KOPT-K1 (cell line): Measurements from ENCODE around the gene MED15.

Source experiments
- H3K27ac ChIP-seq: fragments of 200-600 bp; sonication (generic); 2 replicates; pipeline ENCODE4 v1.5.1; 2016; ENCODE audit warnings: antibody characterized with exemption, mild to moderate bottlenecking, low read depth, low read length; ENCODE audit not compliant: poor library complexity, severe bottlenecking
- H3K36me3 ChIP-seq: fragments of 200-600 bp; sonication (generic); 2 replicates; pipeline ENCODE4 v1.5.1; 2017; ENCODE audit warnings: antibody characterized with exemption, mild to moderate bottlenecking, low read length, moderate library complexity; ENCODE audit not compliant: insufficient read depth
- H3K9me3 ChIP-seq: fragments of 200-600 bp; sonication (generic); 2 replicates; pipeline ENCODE4 v1.5.1; 2017; ENCODE audit warnings: antibody characterized with exemption, low read length, mild to moderate bottlenecking; ENCODE audit not compliant: insufficient read depth, poor library complexity, severe bottlenecking

MED15 gene

DNA sequence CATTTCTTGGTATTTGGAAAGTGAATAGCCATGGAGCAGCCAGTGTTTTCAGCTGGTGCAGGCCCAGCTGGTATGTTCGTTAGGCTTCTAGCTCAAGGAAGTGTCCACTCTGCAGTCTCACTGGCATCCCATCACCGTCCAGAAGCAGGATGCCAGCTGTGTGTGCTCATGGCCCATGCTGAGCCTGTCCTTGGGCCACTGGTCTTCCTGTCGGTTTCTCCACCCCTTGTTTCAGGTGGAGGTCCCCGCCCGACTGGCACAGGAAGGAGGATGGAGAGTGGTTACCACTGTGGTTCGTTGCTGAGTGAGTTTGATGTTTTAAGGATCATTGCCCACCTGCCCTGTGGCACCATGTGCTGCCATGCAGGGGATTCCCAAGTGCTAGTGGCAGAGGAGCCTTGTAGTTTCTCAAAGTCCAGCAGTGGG is 63.7 kb downstream of the MED15 start:
- H3K9me3 ChIP-seq = no peaks in the 10 kb centered on the region
- H3K36me3 ChIP-seq = peaks cover 98% of the 10 kb centered on the region
- no peak overlapping the region for H3K27ac ChIP-seq

DNA sequence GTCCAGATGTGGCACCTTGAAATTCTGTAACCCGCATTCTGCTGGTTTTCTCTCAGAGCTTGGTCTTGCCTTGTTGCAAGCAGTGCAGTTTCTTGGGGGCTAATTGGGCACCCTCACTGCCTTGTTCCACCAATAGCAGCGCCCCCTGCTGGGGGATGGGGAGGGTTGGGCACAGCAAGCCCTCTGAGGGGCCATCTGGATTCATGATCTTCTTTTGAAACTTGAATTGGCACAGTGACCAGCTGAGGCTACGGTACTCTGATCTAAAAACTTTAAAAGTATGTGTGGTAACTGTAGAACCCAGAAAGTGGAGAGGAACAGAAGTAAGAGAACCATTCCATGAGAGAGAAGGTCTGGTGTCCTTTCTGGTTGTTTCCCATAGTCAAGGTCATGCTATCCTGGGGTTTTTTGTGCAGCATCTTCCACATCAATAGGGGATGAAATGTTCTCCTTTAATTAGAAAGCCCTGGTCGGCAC is 64.2 kb downstream of the MED15 start:
- no peak overlapping the region for H3K27ac ChIP-seq
- peaks cover 98% of the 10 kb centered on the region for H3K36me3 ChIP-seq
- H3K9me3 ChIP-seq = no peaks in the 10 kb centered on the region

DNA sequence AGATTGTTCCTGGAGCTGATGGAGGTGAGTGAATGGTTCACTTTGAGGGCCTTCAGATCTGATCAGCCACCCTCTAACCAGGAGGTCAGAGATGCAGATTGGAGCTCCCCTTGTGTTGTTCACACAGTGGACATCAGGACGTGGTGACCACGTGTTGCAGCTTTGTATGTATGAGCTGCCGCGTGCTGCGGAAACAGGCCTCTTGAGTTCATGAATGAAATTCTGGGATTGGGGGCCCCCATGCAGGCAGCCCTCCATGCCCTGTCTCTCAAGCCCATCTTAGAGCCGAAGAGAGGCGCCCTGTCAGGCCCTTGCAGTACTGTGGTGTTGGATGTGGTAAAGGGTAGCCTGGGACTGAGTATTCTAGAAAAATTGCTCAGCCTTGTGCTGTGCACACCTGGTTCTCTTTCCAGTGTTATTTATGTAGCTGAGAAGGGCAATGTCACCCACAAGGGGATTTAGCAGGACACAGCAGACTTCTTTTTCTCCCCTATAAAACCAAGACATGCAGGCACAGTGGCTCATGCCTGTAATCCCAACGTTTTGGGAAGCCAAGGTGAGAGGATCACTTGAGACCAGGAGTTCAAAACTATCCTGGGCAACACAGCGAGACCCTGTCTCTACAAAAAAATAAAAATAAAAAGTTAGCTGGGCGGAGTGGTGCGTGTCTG is 64.9 kb downstream of the MED15 start:
- H3K9me3 ChIP-seq = no peaks in the 10 kb centered on the region
- H3K36me3 ChIP-seq = peaks cover 98% of the 10 kb centered on the region
- no peak overlapping the region for H3K27ac ChIP-seq

DNA sequence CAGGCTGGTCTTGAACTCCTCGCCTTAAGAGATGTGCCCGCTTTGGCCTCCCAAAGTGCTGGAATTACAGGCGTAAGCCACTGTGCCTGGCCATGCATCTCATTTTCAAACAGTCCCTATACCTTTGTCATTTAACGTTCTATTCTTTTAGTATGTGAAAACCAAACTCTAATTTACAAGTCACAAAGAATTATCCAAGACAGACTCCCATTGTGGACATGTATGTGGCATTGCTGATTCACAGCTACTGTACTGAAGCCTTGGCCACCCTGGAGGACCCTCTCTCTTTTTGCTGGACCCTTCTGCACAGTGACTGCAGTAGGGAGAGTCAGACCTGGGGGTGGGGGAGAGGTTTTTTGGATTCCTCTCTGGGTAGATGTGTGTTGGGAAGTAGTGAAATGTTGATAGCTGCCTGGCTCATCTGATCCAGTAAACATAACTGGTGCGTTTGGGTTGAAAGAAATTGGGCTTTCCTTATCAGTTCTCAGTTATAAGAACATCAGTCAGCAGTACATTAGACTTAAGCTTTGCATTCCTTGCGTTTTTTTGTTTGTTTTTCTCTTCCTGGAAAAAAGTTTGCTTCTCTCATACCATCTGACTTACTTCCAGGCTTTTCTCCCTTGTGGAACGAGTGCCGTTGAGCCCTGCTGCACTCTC is 65.9 kb downstream of the MED15 start:
- H3K27ac ChIP-seq = no peak overlapping the region
- no peaks in the 10 kb centered on the region for H3K9me3 ChIP-seq

DNA sequence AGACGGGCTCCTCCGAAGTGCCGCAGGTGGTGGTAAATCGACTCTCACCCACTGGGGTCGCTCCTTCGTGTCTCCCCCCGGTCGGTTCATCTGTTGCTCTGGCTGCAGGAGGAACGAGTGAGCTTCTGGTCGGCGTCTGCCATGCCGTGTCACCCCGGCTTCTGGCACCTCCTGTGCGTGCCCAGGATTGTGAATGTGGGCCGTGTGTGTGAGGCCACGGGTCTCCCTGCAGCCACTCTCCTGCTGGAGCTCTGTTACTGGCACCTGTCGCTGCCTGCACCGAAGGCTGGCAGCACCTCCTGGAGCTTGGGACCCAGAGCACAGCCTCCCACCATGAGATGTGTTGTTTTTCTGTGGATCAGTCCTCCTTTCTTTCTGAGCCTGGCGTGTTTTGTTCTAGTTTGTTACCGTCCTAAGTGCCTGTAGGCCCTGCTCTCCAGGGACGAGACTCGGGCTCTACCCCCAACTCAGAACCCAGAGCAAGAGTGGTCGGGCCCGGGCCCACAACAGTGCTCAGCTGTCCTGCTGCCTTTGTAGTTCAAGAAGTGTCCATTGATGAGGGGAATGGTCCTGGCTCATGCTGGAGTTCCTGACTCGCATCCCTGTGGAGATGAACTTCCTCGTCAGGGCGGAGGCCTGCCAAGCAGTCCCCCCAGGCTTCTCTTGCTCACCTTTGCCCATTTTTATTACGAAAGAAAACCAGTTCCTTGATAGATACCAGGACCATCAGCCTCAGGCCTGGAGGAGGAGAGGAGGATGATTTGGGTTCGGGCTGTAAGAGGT is 66.6 kb downstream of the MED15 start:
- no peak overlapping the region for H3K27ac ChIP-seq
- H3K36me3 ChIP-seq = peaks cover 98% of the 10 kb centered on the region
- H3K9me3 ChIP-seq = no peaks in the 10 kb centered on the region

More for the DNA sequence above, 65.9 kb downstream of the MED15 start:
- peaks cover 98% of the 10 kb centered on the region for H3K36me3 ChIP-seq

DNA sequence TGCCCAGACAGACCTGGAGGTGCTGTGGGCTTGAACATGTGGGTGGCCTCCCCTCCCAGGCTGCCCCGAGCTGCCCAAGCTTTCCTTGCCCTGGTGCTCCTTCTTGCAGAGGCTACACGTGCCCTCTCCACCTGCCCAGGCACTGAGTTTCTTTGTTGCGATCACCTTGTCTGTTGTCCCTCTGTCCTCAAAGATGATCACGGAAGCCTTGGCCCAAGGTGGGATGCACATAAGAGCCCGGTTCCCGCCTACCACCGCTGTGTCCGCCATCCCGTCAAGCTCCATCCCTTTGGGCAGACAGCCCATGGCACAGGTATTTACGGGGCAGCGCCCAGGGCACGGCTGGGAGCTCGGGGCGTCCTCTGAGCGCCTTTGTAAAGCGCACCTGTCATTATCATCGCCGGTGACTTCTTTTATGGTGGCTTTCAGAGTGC is 67.5 kb downstream of the MED15 start:
- H3K27ac ChIP-seq = no peak overlapping the region
- H3K36me3 ChIP-seq = peaks cover 99% of the 10 kb centered on the region
- no peaks in the 10 kb centered on the region for H3K9me3 ChIP-seq

DNA sequence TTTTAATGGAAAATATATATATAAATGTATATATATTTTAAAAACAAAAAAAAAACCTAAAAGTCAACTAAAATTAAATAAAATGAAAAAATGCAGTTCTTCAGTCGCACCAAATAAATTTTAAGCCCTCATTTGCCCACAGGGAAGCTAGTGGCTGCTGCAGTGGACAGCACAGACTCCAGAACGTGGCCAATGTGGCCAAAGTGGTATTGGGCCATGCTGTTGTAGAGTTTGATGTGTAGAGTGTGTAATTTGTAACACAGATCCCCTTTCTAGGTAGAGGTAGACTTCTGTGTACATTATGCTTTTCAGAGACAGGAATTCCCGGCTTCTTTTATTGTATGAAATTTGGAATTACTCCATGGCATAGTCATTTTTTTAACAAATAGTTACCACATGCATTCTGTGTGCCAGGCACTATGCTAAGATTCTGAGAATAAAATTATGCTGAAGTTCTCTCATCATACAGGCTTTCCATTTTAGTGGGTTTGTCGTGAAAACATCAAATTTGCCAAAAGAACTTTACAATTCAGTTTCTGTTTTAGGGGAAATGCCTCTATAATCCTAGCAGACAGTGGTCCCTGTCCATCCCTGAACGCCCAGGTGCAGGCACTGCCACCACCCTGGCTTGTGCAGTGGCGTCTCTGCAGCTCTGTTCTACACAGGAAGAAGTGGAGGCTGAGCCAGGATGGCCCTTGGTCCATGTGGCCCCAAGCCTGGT is 68.5 kb downstream of the MED15 start:
- peaks cover 100% of the 10 kb centered on the region for H3K36me3 ChIP-seq
- H3K27ac ChIP-seq = no peak overlapping the region
- H3K9me3 ChIP-seq = no peaks in the 10 kb centered on the region

DNA sequence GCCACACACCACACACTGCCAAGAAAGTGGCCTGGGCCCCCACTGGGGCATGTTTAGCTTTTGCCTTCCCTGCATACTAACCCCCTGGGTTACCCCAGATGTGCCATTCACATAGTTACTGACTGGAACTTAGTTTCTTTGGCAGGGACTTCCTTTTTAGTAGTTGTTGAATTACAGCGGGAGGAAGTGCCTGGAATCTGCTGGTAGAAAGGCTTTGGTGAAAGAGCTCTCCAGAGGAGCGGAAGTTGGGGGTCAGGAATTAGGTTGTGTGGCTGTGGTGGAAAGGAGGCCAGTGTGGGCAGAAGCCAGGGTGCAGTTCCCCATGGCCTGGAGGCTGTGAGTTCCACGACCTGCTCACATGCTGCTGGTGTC is 69.0 kb downstream of the MED15 start:
- Histone ChIP-seq H3K27ac (no peak overlapping the region), H3K36me3 (peaks cover 100% of the 10 kb centered on the region), H3K9me3 (no peaks in the 10 kb centered on the region)

DNA sequence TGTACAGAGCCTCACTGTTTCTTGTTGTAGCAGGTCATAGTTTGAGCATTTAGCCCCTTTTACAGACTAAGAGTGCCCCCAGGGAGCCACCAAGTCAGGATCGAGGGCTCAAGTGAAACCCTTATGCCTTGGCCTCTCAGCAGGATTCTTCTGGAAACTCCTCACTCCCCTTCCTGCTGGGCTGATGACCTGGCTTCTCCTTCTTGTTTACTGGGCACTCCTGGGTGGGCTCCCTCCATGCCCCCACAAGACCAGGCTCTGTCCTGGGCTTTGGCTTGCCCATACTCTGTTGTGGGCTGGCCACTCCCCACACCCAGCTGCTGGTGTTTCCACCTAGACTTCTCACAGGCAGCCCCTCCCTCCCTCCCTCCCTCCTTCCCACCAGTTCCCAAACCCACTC is 69.6 kb downstream of the MED15 start:
- no peak overlapping the region for H3K27ac ChIP-seq
- H3K36me3 ChIP-seq = peaks cover 100% of the 10 kb centered on the region
- no peaks in the 10 kb centered on the region for H3K9me3 ChIP-seq

DNA sequence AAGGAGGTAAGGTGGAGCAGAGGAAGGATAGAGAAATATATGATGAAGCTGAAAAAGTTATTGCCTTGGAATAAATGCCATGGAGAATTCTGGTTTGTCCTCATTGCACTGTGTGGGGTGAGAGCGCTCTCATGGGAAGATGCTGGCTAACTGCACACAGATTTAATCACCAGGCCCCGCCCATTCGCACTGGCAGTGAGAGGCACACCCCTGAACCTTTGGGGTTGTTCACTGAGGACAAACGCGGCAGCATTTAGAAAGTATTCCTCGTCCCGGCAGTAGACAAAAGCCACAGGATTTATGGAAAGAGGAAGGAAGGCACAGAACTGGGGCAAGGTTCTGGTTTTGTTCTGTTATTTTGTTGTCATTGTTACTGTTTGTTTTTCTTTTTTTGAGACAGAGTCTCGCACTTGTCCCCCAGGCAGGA is 70.2 kb downstream of the MED15 start:
- H3K9me3 ChIP-seq = no peaks in the 10 kb centered on the region
- peaks cover 99% of the 10 kb centered on the region for H3K36me3 ChIP-seq
- no peak overlapping the region for H3K27ac ChIP-seq

DNA sequence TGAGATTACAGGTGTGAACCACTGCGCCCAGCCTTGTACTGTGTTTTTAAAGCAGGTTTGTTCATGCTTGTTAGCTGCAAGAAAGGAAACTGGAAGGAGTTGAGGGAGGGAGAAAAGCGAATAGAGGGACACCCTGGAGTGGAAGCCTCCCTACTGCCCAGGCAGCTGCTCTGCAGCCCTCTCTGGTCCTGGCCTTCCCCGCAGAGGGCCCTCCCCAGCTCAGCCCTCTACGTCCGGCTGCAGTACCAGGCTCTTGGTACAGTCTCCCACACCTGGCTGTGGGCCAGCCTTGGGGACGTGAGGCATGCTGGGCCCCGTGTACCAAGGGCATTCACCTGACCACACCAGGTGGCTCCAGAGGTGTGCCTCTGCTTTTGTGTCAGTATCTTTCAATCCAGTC is 70.8 kb downstream of the MED15 start:
- Histone ChIP-seq H3K9me3 (no peaks in the 10 kb centered on the region), H3K36me3 (peaks cover 99% of the 10 kb centered on the region), H3K27ac (no peak overlapping the region)

DNA sequence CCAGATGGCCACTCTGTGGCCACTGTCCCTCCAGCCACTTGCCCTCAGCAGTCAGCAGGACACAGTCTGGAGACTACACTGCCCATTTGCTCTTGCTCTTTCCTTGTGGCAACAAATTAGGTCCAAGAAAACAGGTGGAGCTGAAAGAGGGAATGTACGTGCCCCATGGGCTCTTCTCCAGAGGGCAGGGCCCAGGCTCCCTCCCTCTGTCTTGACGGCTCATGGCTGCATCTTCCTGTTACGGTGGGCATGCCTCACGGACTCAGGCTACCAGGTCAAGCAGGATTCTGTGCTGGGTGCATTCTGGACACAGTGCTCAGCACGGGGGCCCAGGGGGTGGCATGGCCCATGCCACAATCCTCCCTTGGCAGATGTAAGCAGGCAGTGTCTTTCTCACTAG is 71.3 kb downstream of the MED15 start:
- Histone ChIP-seq H3K9me3 (no peaks in the 10 kb centered on the region), H3K27ac (no peak overlapping the region), H3K36me3 (peaks cover 99% of the 10 kb centered on the region)

DNA sequence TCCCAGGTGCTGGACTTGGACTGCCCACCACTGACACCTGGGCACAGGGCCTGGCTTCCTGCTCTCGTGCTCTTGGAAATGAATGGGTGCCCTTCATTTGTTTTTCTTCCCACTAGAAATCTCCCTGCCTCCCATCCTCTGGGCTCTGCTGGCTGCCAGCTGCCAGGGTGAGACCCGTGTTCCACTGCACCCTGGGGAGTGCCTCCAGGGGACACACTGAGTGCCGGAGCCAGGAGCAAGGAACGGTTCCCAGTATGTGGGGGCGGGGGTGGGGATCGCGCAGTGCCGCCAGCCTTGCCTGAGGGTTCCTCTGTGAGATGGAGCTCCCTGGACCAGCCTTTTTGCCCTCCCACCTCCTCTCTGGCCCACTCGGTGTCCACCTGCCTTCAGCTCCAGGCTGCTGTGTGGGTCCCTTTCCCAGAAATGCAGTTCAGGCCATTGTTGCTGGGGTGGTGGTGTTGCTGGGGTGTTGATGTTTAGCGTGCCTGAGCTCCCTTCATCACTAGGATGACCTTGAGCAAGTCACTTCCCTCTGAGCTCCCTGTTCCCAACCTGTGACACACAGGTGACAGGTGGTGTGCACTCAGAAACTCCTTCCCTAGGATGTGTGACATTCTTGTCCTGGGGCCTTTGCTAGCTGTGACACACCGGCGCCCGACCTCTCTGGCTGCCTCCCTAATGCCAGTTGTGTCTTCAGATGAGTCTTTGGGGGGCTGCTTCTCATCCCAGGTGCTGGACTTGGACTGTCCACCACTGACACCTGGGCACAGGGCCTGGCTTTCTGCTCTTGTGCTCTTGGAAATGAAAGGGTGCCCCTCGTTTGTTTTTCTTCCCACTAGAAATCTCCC is 72.1 kb downstream of the MED15 start:
- Histone ChIP-seq H3K27ac (no peak overlapping the region), H3K36me3 (peaks cover 99% of the 10 kb centered on the region), H3K9me3 (no peaks in the 10 kb centered on the region)

DNA sequence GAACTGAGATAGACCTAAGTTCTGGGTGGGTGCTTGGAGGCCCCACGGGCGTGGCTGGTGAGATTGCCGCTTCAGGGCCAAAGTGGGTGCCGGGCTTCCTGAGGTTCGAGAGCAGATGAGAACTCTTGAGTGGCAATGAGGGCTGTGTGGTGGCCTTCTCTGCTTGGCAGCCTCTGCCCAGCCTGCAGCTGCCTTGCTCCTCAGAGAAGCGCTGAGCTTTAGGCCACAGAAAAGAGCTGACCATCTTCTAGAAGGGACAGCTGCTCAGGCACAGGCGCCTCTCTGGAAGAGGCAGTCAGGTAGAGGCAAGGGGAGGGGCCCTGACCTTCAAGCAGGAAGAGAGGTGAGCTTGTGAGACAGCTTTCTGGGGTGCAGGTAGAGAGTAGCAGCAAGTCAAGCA is 72.8 kb downstream of the MED15 start:
- Histone ChIP-seq H3K27ac (no peak overlapping the region), H3K36me3 (peaks cover 99% of the 10 kb centered on the region), H3K9me3 (no peaks in the 10 kb centered on the region)
